Testis (tissue), 3 donors: ENCODE measurements around the gene CISD3. TPM values are rescaled to one million over a fixed set of nuclear protein-coding genes. Genes with fewer than 3 reads are reported as not detected.

ENCODE experiments used
- DNase-seq: peaks from one replicate; pipeline ENCODE4 v3.0.0-alpha.2; 2019
- H3K27ac ChIP-seq, 2 donors: fragments of 200-600 bp; sonication (generic); one replicate each; pipeline ENCODE4 v1.5.1; 2019
- H3K27me3 ChIP-seq: fragments of 200-600 bp; sonication (generic); one replicate; pipeline ENCODE4 v1.5.1; 2019
- H3K36me3 ChIP-seq: fragments of 200-600 bp; sonication (generic); one replicate; pipeline ENCODE4 v1.5.1; 2017; ENCODE audit warnings: low read depth; ENCODE audit errors: missing control alignments
- H3K4me1 ChIP-seq: fragments of 200-600 bp; sonication (generic); one replicate; pipeline ENCODE4 v1.5.1; 2019
- H3K4me3 ChIP-seq, 2 donors: fragments of 200-600 bp; sonication (generic); one replicate each; pipeline ENCODE4 v1.5.1; 2017 to 2019
- H3K9me3 ChIP-seq: fragments of 200-600 bp; sonication (generic); one replicate; pipeline ENCODE4 v1.5.1; 2017
- CTCF ChIP-seq, 3 experiments: fragments of 450-650 bp in 2 of 3; fragments of 200-600 bp in 1 of 3; sonication (generic) in 1 of 3; IDR thresholded peaks; one replicate each; pipeline ENCODE4 v1.5.1; 2016 to 2019; ENCODE audit warnings: antibody characterized with exemption in 3 of 3, mild to moderate bottlenecking in 2 of 3, moderate library complexity in 1 of 3
- POLR2A ChIP-seq: fragments of 450-650 bp; IDR thresholded peaks from one replicate; pipeline ENCODE4 v1.6.1; 2017; ENCODE audit warnings: antibody characterized with exemption, mild to moderate bottlenecking, moderate library complexity
- WGBS, 2 donors: methylation state at CpG; one replicate each; pipeline ENCODE4 v1.1.5; 2018; 5-methylcytosine and 5-hydroxymethylcytosine counted together
- intact Hi-C: fragments of 100-400 bp; cut with DNase I; formaldehyde crosslinking; loops from one replicate; pipeline ENCODE4 v1.15.1; 2023; ENCODE audit warnings: low total_unique reads
- polyA plus RNA-seq: library from polyadenylated mRNA; stranded (reverse); fragments of 350-450 nt; fragmentation: Illumina TruSeq; extraction: RNeasy Lipid Tissue Mini Kit (QIAGEN cat#74804); gene quantifications from one replicate; pipeline ENCODE4 v1.2.3, GENCODE V29; 2014; ENCODE audit warnings: low read depth, low replicate concordance; ENCODE audit not compliant: insufficient read depth
- total RNA-seq, 2 donors: library from RNA; depleted of rRNA; stranded (reverse); fragments of >200 nt; gene quantifications; one replicate each; pipeline ENCODE4 v1.2.3, GENCODE V29; 2016

The CISD3 gene
- total and polyA plus RNA-seq, 3 donors from 2014 or later, result 13.9 to 25.7 (median 14.3) TPM

GRCh38 chr17:38730526-38731379 is 612 bp downstream of the CISD3 start:
- 1 to 17% methylated on average over 17 to 27 of the region's 27 CpGs for WGBS, 2 donors
- no peaks in the 10 kb centered on the region for H3K27me3 ChIP-seq
- H3K9me3 ChIP-seq, result no peaks in the 10 kb centered on the region
- DNase-seq, result peak; percentile 90
- intact Hi-C loops, result loop anchor here (5.0 kb wide), 1 partner anchor 53 kb away; no protein-coding TSS in a partner anchor
- no peaks in the 10 kb centered on the region for H3K36me3 ChIP-seq
- peaks cover 59% of the 10 kb centered on the region for H3K4me1 ChIP-seq
- peak overlapping the region; percentile 75 to 89 for H3K27ac ChIP-seq
- TF ChIP-seq CTCF (IDR thresholded peaks at IDR 0.05) (no peak), POLR2A (no peak)
- H3K4me3 ChIP-seq, result peak overlapping the region; percentile 74 to 77

GRCh38 chr17:38731526-38732294 is 1.6 kb downstream of the CISD3 start:
- Histone ChIP-seq H3K27me3 (no peaks in the 10 kb centered on the region), H3K9me3 (no peaks in the 10 kb centered on the region), H3K4me1 (peaks cover 65% of the 10 kb centered on the region), H3K4me3 (no peak overlapping the region), H3K27ac (peak overlapping the region; percentile 39 to 89), H3K36me3 (no peaks in the 10 kb centered on the region)
- intact Hi-C loops, result loop anchor here (5.0 kb wide), 1 partner anchor 54 kb away; no protein-coding TSS in a partner anchor
- TF ChIP-seq CTCF (IDR thresholded peaks at IDR 0.05) (no peak), POLR2A (no peak)
- no peak for DNase-seq
- WGBS, 2 donors, result 68 to 85% methylated on average over 5 to 8 of the region's 8 CpGs

- peak; percentile 70 for DNase-seq
- Histone ChIP-seq H3K27ac (peak overlapping the region in 1 of 2 donors; percentile 89), H3K27me3 (no peaks in the 10 kb centered on the region), H3K9me3 (no peaks in the 10 kb centered on the region), H3K4me3 (no peak overlapping the region), H3K36me3 (no peaks in the 10 kb centered on the region), H3K4me1 (peaks cover 62% of the 10 kb centered on the region)
- TF ChIP-seq CTCF (IDR thresholded peaks at IDR 0.05) (no peak), POLR2A (no peak)
- 61 to 77% methylated on average over 6 to 7 of the region's 7 CpGs for WGBS, 2 donors
- intact Hi-C loops, result loop anchor here (5.0 kb wide), 1 partner anchor 55 kb away; no protein-coding TSS in a partner anchor
These were observed 2.5 kb downstream of the CISD3 start for GRCh38 chr17:38732376-38733281.

GRCh38 chr17:38733282-38733981 is 3.3 kb downstream of the CISD3 start:
- no peak for TF ChIP-seq POLR2A
- TF ChIP-seq CTCF (IDR thresholded peaks at IDR 0.05), result no peak
- Histone ChIP-seq H3K36me3 (no peaks in the 10 kb centered on the region), H3K4me1 (peaks cover 60% of the 10 kb centered on the region), H3K4me3 (no peak overlapping the region), H3K27ac (peak overlapping the region; percentile 40 to 45), H3K27me3 (no peaks in the 10 kb centered on the region), H3K9me3 (no peaks in the 10 kb centered on the region)
- intact Hi-C loops, result loop anchor here (5.0 kb wide), 1 partner anchor 56 kb away; no protein-coding TSS in a partner anchor
- 46 to 73% methylated on average over 8 to 9 of the region's 9 CpGs for WGBS, 2 donors
- DNase-seq, result no peak
